PFSK-1 (cell line): ENCODE data around the gene SCYGR4.

ENCODE experiments used
- FOXP2 ChIP-seq: optimal IDR thresholded peaks from 2 replicates; pipeline ENCODE3; 2011; ENCODE audit warnings: borderline replicate concordance, control low read depth, inconsistent platforms; ENCODE audit not compliant: insufficient read depth; ENCODE audit errors: extremely low read length, extremely low read depth
- POLR2AphosphoS5 ChIP-seq: IDR thresholded peaks from 2 replicates; pipeline ENCODE4 v1.6.1; 2012; ENCODE audit warnings: low read depth, mild to moderate bottlenecking, control low read depth, low read length, moderate library complexity
- REST ChIP-seq, 2 experiments: IDR thresholded peaks; 2 replicates each; pipeline versions ENCODE4 v1.6.1 to v1.8.0; 2011 to 2012; ENCODE audit warnings: low read depth in 2 of 2, low read length in 2 of 2, control low read depth in 1 of 2, inconsistent platforms in 1 of 2, mild to moderate bottlenecking in 1 of 2, moderate library complexity in 1 of 2; ENCODE audit not compliant: insufficient read depth in 1 of 2
- SIN3A ChIP-seq: IDR thresholded peaks from 2 replicates; pipeline ENCODE4 v1.6.1; 2012; ENCODE audit warnings: mild to moderate bottlenecking, low read length, moderate library complexity, borderline replicate concordance; ENCODE audit not compliant: insufficient read depth
- TAF1 ChIP-seq: IDR thresholded peaks from 2 replicates; pipeline ENCODE4 v1.6.1; 2012; ENCODE audit warnings: low read length, control low read depth, borderline replicate concordance; ENCODE audit not compliant: insufficient read depth

Gene SCYGR4

GRCh38 chr2:227634201-227634600, 16.9 kb downstream of the SCYGR4 start:
- TF ChIP-seq POLR2AphosphoS5 (no peak), TAF1 (no peak), SIN3A (no peak), REST (IDR thresholded peaks at IDR 0.05; ENCODE audit: insufficient read depth in 1 of 2, low read depth in 2 of 2, low read length in 2 of 2) (no peak), FOXP2 (no peak)

DNA sequence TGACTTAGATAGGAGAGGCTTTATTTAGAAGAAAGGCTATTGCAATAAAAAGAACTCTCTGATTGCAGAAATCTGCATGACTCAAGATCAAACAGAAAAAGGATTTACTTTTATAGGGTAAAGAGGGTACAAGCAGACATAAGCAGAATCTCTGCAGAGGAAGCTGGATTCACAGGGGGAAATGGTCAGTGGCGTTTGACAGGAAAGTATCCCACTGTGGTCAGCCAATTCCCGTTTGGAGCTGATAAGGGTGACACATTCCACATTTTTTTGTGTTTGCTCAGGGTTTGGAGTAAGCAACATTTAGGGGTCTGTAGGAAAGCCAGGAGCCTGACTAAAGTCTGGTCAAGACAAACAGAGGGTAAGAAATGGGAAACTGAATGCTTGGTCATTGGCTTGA, 25.4 kb downstream of the SCYGR4 start:
- TF ChIP-seq TAF1, result no peak
- TF ChIP-seq POLR2AphosphoS5, result no peak
- no peak for TF ChIP-seq FOXP2
- no peak for TF ChIP-seq REST (IDR thresholded peaks at IDR 0.05; ENCODE audit: insufficient read depth in 1 of 2, low read depth in 2 of 2, low read length in 2 of 2)
- TF ChIP-seq SIN3A, result no peak

GRCh38 chr2:227643990-227644551, 26.8 kb downstream of the SCYGR4 start:
- TF ChIP-seq FOXP2 (no peak), REST (IDR thresholded peaks at IDR 0.05; ENCODE audit: insufficient read depth in 1 of 2, low read depth in 2 of 2, low read length in 2 of 2) (no peak), TAF1 (no peak), POLR2AphosphoS5 (no peak), SIN3A (no peak)

DNA sequence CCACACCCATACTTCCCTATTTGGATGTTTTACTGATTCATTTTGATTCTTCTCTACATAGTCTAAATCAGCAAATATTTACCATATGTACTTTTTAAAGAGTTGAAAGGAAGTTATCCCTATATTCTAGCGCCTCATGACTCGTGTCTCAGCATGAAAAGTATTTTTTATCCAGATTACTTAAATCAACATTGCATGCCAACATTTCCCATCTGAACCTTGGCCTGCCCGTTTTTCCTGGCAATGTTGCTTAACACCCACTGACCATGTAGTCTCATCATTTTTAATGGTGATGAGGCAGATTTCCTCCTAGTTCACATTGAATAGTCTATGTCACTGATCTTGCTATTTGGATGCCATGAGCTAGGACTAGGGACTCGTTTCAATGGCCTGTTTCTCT, 36.1 kb downstream of the SCYGR4 start:
- TF ChIP-seq REST (IDR thresholded peaks at IDR 0.05; ENCODE audit: insufficient read depth in 1 of 2, low read depth in 2 of 2, low read length in 2 of 2) (no peak), SIN3A (no peak), FOXP2 (no peak), TAF1 (no peak), POLR2AphosphoS5 (no peak)

- TF ChIP-seq POLR2AphosphoS5 (no peak), REST (IDR thresholded peaks at IDR 0.05; ENCODE audit: insufficient read depth in 1 of 2, low read depth in 2 of 2, low read length in 2 of 2) (no peak), FOXP2 (no peak), SIN3A (no peak), TAF1 (no peak)
Measured at GRCh38 chr2:227654426-227654825, 37.1 kb downstream of the SCYGR4 start.
